ENCODE data around the gene SCN1A. TPM values are rescaled to one million over a fixed set of nuclear protein-coding genes. Genes with fewer than 3 reads are reported as not detected.

The SCN1A gene
- total and polyA plus RNA-seq, 2 of the 8 experiments (the other 6 are each of a cell fraction or from before 2014, with no cell fraction given), result 0.18 to 1.9 TPM

DNA sequence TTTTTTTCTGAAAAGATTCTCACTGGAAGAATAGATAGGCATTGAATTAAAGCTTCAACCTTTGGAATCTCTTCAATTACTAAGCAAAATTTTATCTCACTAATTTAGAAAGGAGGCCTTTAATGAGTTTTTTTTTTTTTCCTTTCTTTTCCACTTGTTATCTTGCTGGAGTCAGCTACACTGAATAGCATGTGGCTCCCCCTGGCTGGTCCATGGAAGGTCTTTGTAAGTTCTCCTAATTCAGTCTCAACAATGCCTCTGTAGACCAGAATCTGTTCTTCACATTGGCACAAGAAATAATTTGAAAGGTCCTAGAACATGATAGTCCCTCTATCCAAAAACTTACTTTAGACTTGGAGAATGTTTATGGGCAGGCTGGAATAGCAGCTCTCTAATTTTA, 24.2 kb upstream of the SCN1A start:
- H3K4me3 ChIP-seq (ENCODE audit: extremely low read depth in 1 of 4, insufficient read depth in 2 of 4, low read depth in 3 of 4, low read length in 4 of 4), result no peak overlapping the region
- no peaks in the 10 kb centered on the region for H3K36me3 ChIP-seq (ENCODE audit: control insufficient read depth in 2 of 4, insufficient read depth in 4 of 4, low read length in 3 of 4)
- no peak overlapping the region for H2BK20ac ChIP-seq (ENCODE audit: low read length)
- no peak overlapping the region for H3K9ac ChIP-seq (replicated peaks in 1 of 4; ENCODE audit: extremely low read depth in 1 of 4, low read depth in 3 of 4, low read length in 3 of 4)
- no peaks in the 10 kb centered on the region for H3K79me2 ChIP-seq (ENCODE audit: control insufficient read depth in 1 of 2, insufficient read depth in 2 of 2, low read length in 2 of 2)
- no peak overlapping the region for H2BK5ac ChIP-seq (ENCODE audit: low read depth, low read length)
- H3K23ac ChIP-seq (ENCODE audit: insufficient read length), result no peak overlapping the region
- no peak overlapping the region for H2AK5ac ChIP-seq (ENCODE audit: low read depth, low read length)
- H4K91ac ChIP-seq (replicated peaks; ENCODE audit: insufficient read length, low read length), result no peak overlapping the region
- no peak overlapping the region for H2BK15ac ChIP-seq (ENCODE audit: low read length)
- no peaks in the 10 kb centered on the region for H3K9me3 ChIP-seq (ENCODE audit: insufficient read depth in 2 of 2, low read depth in 1 of 2, low read length in 1 of 2)
- H3K4ac ChIP-seq (replicated peaks; ENCODE audit: insufficient read length, low read depth, low read length), result no peak overlapping the region
- TF ChIP-seq KDM4A (IDR thresholded peaks at IDR 0.05; ENCODE audit: low read depth, low read length, severe bottlenecking) (no peak), TAF7 (optimal IDR thresholded peaks at IDR 0.05; ENCODE audit: borderline replicate concordance, low read depth, low read length) (no peak), RAD21 (IDR thresholded peaks at IDR 0.05 in 1 of 2, conservative IDR thresholded peaks at IDR 0.05 in 1 of 2; ENCODE audit: low read depth in 2 of 2, low read length in 2 of 2) (0 out of 4 replicates have a peak, but pooled peaks of 1 of the 2 experiments have one; percentile 3), TBP (IDR thresholded peaks at IDR 0.05; ENCODE audit: low read depth, low read length) (no peak), GABPA (IDR thresholded peaks at IDR 0.05; ENCODE audit: borderline replicate concordance, insufficient read depth, low read length) (no peak)
- TF ChIP-seq, protein P1, sequence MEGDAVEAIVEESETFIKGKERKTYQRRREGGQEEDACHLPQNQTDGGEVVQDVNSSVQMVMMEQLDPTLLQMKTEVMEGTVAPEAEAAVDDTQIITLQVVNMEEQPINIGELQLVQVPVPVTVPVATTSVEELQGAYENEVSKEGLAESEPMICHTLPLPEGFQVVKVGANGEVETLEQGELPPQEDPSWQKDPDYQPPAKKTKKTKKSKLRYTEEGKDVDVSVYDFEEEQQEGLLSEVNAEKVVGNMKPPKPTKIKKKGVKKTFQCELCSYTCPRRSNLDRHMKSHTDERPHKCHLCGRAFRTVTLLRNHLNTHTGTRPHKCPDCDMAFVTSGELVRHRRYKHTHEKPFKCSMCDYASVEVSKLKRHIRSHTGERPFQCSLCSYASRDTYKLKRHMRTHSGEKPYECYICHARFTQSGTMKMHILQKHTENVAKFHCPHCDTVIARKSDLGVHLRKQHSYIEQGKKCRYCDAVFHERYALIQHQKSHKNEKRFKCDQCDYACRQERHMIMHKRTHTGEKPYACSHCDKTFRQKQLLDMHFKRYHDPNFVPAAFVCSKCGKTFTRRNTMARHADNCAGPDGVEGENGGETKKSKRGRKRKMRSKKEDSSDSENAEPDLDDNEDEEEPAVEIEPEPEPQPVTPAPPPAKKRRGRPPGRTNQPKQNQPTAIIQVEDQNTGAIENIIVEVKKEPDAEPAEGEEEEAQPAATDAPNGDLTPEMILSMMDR (IDR thresholded peaks at IDR 0.05; ENCODE audit: control extremely low read depth in 1 of 3, insufficient read depth in 1 of 3, low read depth in 1 of 3, low read length in 3 of 3), result no peak
- TF ChIP-seq, protein P2, sequence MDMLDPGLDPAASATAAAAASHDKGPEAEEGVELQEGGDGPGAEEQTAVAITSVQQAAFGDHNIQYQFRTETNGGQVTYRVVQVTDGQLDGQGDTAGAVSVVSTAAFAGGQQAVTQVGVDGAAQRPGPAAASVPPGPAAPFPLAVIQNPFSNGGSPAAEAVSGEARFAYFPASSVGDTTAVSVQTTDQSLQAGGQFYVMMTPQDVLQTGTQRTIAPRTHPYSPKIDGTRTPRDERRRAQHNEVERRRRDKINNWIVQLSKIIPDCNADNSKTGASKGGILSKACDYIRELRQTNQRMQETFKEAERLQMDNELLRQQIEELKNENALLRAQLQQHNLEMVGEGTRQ (IDR thresholded peaks at IDR 0.05; ENCODE audit: low read length), result no peak
- H2BK12ac ChIP-seq (ENCODE audit: low read depth, low read length), result no peak overlapping the region
- no peaks in the 10 kb centered on the region for H3K79me1 ChIP-seq (ENCODE audit: low read depth, low read length)
- peaks cover 0 to 4% (median 1%) of the 10 kb centered on the region in 4 experiments; a peak in 3 of 7 replicates for H3K4me1 ChIP-seq (replicated peaks in 1 of 4; ENCODE audit: control insufficient read depth in 3 of 4, insufficient read depth in 4 of 4, low read length in 3 of 4)
- no peak overlapping the region for H4K5ac ChIP-seq (ENCODE audit: insufficient read length, low read depth, low read length)
- H3K14ac ChIP-seq (ENCODE audit: insufficient read length), result no peak overlapping the region
- no peaks in the 10 kb centered on the region for H4K20me1 ChIP-seq (replicated peaks in 1 of 2; ENCODE audit: control insufficient read depth in 1 of 2, insufficient read depth in 2 of 2, low read length in 2 of 2)
- H2AFZ ChIP-seq (ENCODE audit: low read length), result no peak overlapping the region
- no peak overlapping the region for H4K8ac ChIP-seq (ENCODE audit: extremely low read depth, insufficient read depth, low read length)
- H3K27me3 ChIP-seq (replicated peaks in 1 of 4; ENCODE audit: control insufficient read depth in 3 of 4, extremely low read depth in 1 of 4, insufficient read depth in 3 of 4, low read length in 3 of 4), result peaks cover 0 to 2% (median 0%) of the 10 kb centered on the region in 4 experiments; a peak in 1 of 7 replicates
- no peaks in the 10 kb centered on the region for H3K23me2 ChIP-seq (ENCODE audit: low read depth, low read length)
- CTCF ChIA-PET (ENCODE audit: partially characterized antibody), result interaction anchor here (0.9 to 2.0 kb wide), 9 partner anchors 10 to 266 kb away, joined by 3 to 7 read pairs (median 3); partner anchors contain the start of gene SCN1A
- H2BK120ac ChIP-seq (replicated peaks; ENCODE audit: low read depth, low read length), result no peak overlapping the region
- no peak overlapping the region for H3K56ac ChIP-seq (replicated peaks; ENCODE audit: insufficient read length, low read depth, low read length)
- H3K18ac ChIP-seq (ENCODE audit: extremely low read depth, low read length), result no peak overlapping the region
- H3K27ac ChIP-seq (ENCODE audit: low read depth, low read length), result no peak overlapping the region
- POLR2A ChIA-PET (ENCODE audit: partially characterized antibody), result no interaction called here
- DNase-seq (ENCODE audit: low read depth in 1 of 2, low spot score in 2 of 2) (no peak), FAIRE-seq (no peak)
- H3K4me2 ChIP-seq (ENCODE audit: insufficient read depth in 1 of 2, low read depth in 2 of 2, low read length in 2 of 2), result no peak overlapping the region
